Hippocampal formation (tissue), 2 donors: ENCODE results near the gene ARMC6.

Experiments
- DNase-seq, 2 donors: peaks; one replicate each; lab custom pipeline; 2025; lab: John Stamatoyannopoulos, UW

The ARMC6 gene

DNA sequence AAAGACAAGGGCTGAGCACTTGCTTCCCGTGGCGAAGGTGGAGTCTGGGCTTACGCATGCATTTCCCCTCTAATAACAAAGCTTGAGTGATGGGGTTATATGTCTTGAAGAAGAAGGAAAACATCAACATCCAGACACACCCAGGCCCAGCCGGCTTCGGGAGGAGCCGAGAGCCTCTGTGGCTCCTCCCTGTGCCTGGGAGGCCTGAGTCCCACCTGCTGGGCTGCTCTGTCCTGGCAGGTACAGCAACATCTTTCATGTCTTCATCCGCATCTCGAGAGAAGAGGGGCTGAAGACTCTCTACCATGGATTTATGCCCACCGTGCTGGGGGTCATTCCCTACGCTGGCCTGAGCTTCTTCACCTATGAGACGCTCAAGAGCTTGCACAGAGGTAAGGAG is 74.3 kb downstream of the ARMC6 start:
- DNase-seq, result no peak
